NOMO-1 treated with dmso at 0.1 percent for 144 hours (cell line): Measurements from ENCODE around the gene CACNA1E.

Experiments used
- DNase-seq: peaks from one replicate; lab custom pipeline; 2025; ENCODE audit not compliant: unreplicated experiment; lab: John Stamatoyannopoulos, UW

CACNA1E gene

DNA sequence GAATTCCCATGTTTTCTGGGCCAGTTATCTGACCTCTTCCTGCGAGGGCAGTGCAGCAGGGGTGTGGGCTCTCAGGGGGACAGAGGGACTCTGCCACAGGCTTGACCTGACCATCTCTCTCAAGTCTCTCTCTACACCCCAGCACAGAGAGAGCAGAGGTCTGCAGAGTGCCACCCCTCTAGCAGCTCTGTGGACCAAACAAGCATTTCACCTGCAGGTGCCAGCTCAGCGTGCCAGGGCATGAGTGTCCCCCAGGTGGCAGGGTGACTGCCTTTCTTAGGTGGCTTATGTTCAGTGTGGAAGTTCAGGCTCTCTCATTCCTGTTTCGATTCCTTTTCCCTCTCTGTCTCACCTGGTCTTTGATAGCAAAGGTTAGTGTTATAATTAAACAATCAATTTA lies 191.3 kb downstream of the CACNA1E start:
- no peak for DNase-seq

DNA sequence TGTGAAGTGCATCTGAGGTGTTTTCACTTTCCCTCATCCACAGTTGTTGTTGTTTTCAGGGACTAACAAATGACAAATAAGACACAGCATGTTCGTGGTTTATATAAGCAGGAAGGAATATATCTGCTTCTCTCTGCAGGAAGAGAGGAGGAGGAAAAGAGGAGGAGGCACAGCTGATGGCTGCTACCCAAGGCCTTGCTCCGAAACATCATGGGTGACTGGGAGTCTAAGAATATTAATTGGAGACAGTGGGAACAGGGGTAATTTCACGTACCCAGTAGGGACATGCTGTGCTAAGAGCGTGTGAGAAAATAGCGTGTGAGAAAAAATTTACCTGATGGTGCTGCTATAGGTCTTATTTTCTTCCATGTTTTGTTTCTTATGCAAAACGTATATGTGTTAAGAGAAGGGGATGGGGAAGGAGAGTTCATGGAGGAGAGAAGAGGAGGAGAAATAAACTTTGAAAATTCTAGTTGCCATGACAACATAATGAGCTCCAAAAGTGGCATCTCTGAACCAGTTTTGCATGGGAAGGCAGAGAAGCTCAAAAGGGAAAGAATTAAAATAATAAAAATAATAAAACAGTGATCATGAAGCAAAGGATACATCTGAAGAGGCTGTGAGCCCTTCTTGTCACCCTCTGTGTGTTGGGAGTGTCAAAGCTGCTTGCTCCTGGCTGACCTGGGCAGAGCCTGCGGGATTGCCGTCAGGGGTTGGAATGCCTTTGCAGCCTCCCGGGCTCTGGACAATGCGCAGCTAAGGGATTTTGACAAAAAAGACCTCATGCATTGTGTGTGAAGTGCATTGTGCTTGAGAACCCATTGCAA lies 192.0 kb downstream of the CACNA1E start:
- no peak for DNase-seq

DNA sequence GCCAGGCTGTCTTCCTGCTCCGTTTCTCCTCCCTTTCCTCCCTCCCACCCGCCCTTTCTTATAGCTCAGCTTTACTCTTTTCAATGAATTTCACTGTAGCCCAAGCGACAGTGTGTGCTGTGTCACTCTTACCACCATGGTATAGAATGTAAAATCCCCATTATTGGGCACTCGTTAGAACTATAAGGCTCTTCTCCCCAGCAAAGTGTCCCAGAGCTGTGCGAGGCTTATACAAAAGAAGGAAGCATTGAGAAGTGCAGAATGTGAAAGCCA lies 192.5 kb downstream of the CACNA1E start:
- no peak for DNase-seq

DNA sequence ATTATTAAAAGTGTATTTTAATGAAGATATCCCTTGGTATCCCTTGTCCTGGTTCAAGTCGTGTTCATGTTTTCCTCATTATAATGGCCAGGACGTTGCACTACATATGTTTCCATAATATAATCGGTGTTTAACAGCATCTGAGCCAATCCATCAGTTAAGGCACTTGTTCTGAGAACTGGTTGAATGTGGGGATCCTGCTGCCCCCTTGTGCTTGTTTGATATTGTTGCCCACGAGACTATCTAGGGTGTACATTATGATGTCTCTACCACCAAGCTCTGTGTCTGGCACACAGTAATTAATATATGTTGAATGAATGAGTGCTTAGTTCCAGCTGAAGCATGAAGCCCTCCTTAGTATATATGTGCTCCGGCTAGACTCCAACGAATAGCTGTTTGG lies 193.0 kb downstream of the CACNA1E start:
- peak; percentile 19 for DNase-seq

DNA sequence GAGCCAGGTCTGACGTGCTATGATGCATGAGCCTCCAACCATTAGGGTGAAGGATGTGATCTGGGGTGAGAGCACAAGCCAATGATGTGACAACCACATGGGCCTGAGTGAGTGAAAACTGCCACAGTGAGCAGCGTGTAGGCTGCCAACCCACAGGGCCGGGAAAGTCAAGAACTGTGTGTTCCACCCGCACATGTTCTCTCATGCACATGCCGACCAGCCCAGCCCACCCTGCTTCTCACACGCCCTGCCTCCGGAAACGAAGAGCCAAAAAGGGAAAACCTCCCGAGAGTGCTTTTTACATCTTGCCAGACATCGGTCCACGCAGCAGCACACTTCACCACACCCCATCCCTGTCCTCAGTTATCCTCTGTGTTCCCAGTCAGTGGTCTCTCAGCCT lies 197.0 kb downstream of the CACNA1E start:
- DNase-seq, result no peak

DNA sequence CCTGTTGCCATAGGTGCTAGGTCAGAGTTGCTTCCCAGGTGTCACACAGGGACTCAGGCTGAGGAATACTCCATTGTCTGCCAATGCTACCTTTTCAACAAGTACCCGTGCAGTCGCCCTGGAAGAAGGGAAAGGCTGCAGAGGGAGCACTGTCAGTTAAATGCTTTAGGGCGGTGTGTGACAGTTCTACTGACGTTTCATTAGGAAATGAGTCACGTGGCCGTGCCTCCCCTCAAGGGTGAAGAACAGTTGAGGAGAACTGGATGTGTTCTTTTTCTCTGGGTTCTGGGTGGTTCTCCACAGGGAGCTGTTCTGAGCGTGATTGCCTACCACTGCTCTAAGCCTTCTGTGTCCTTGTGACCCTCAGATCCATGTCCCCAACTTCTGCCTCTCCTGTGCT lies 197.6 kb downstream of the CACNA1E start:
- DNase-seq, result no peak

DNA sequence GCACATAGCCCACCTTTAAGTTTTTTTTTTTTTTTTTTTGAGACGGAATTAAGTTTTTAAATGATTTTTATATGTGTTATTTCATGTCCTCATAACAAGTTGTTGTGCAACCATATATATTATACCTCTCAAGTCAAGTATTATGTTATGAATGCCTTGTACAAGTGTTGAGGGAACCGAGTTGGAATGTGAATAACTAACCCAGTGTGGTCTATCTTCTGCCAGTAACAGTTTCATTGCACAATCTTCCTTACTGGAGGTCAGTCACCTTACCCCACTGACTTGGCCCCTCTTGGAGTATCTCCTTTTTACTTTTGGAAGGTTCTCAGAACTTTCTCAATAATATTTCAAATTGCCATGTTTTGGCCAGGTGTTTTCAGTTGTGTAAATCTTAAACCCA lies 201.9 kb downstream of the CACNA1E start:
- DNase-seq, result no peak

- DNase-seq, result no peak
Measured at GRCh38 chr1:181701891-181702290, 218.6 kb downstream of the CACNA1E start.

GRCh38 chr1:181704546-181704945 lies 221.2 kb downstream of the CACNA1E start:
- no peak for DNase-seq

GRCh38 chr1:181711820-181712219 lies 228.5 kb downstream of the CACNA1E start:
- DNase-seq, result no peak

GRCh38 chr1:181712711-181713110 lies 229.4 kb downstream of the CACNA1E start:
- no peak for DNase-seq

- no peak for DNase-seq
Measured at GRCh38 chr1:181714428-181714827, 231.1 kb downstream of the CACNA1E start.

- no peak for DNase-seq
Measured at GRCh38 chr1:181718034-181718433, 234.7 kb downstream of the CACNA1E start.

GRCh38 chr1:181726320-181727012 lies 243.1 kb downstream of the CACNA1E start:
- no peak for DNase-seq

DNA sequence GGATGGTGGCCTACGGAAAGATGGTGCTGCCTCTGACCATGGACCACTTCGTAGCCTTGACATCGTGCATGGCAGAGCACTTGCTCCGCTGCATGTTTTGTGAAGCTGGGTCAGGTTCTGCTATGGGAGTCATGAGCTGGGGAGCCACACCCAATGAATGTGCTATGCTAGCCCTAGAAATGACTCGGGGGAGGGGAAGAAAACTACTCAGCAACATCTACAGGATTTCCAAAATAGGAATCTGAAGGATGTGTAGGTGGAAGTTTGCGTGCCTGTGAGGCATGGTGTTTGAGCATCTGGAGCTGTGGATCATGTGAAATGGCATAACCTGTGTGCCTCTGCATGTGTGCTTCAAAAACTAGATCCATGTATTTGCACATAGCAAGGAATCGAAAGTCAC lies 247.3 kb downstream of the CACNA1E start:
- no peak for DNase-seq

- DNase-seq, result no peak
Measured at GRCh38 chr1:181732218-181732990, 249.1 kb downstream of the CACNA1E start.

- DNase-seq, result no peak
Measured at GRCh38 chr1:181733486-181733885, 250.2 kb downstream of the CACNA1E start.

DNA sequence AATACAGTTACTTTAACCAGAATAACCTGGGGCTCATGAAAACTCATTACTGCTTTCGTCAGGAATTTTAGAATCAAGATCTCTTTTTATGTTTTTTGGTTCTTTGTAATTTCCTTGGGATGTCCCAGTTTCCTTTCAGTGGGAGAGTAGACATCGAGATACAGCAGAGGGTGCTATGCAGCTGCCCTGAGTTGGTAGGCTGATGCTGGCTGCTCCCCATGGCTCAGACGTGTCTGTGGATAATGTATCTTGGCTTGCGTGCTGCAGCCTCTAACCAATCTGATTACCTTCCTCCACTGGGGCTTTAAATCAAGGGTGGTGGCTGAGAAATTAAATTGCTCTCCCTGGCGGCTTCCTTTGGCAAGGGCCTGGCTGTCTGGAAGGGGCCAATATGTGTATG lies 253.7 kb downstream of the CACNA1E start:
- no peak for DNase-seq

DNA sequence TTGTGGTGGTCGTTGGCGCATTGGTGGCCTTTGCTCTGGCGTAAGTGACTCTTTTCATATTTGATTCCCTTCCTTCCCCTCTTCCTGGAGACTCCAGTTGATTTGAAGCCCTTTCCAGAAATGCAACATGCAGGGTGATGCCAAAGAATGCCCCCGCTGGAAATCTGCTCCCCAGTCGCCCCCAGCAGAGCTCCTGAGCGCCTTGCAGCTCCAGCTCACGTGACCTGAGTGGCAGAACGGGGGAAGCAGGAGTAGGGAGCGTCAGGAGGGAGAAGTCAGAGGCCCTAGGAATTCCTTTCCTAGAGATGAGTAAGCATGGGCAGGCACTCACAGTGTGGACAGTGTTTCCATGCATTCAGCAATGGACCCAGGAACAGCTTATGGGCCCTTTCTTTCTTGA lies 255.9 kb downstream of the CACNA1E start:
- no peak for DNase-seq

DNA sequence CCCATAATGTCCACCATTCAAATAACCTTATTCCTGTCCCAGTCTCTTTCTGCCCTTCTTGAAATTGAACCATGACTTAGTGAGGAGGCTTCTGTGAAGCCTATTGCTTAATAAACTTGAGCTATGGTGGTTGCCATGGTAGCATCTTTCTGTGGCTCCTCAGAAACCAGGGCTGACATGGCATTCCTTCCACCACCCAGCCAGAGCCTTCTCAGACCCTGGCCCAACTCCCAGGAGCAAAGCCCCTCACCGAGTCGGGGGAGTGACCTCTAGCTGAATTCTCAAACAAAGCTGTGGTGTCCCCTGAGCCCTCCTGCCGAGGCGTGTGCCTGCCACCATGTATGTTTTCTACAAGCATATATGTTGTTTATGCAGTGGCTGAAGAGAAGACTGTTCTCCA lies 259.1 kb downstream of the CACNA1E start:
- DNase-seq, result no peak

DNA sequence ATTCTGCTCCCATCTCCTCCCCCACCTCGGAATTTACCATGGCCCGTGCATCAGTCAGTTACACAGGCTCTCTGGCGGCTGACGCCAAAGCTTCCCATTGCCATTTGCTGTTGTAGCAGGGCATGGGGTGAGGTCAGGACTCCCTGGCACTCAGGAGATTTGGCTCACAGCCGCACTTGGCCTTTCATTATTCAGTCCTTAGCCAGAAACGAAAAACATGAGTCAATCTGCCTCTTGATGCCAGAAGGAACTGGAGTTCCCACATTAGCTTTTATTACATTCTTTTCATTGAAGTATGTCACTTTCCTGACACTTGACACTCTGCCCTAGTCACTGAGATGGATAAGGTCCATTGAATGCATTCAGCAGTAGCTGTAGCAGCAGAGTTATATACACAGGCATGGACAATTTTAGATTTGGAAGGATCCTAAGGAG lies 260.6 kb downstream of the CACNA1E start:
- DNase-seq, result no peak

GRCh38 chr1:181746224-181746623 lies 262.9 kb downstream of the CACNA1E start:
- DNase-seq, result no peak
